T-helper 2 cell treated with Interferon-gamma antibody and Interleukin-4, amounts not matched to agents 100 ng/mL and 5 ng/mL, for 36 hours (primary cell): ENCODE measurements around the gene PKHD1. TPM values are rescaled to one million over a fixed set of nuclear protein-coding genes. Genes with fewer than 3 reads are reported as not detected.

Experiments used
- intact Hi-C: fragments of 100-400 bp; cut with micrococcal nuclease; formaldehyde crosslinking; loops from one replicate; pipeline ENCODE4 v1.15.1; 2023
- total RNA-seq: library from RNA; stranded (reverse); gene quantifications from 2 replicates; pipeline ENCODE4 v1.2.3, GENCODE V29; 2022

Gene PKHD1
- total RNA-seq, 1 donor from 2014 or later: not detected

- intact Hi-C loops: no loop called here
Observed at GRCh38 chr6:51865996-51866395, 221.4 kb downstream of the PKHD1 start.

GRCh38 chr6:51865176-51865575 lies 222.2 kb downstream of the PKHD1 start:
- intact Hi-C loops: no loop called here

GRCh38 chr6:51857134-51857533 lies 230.3 kb downstream of the PKHD1 start:
- intact Hi-C loops: loop anchor here (10.0 kb wide), 2 partner anchors 408 to 1042 kb away; partner anchors contain the start of gene TFAP2B

GRCh38 chr6:51856508-51856907 lies 230.9 kb downstream of the PKHD1 start:
- intact Hi-C loops: loop anchor here (10.0 kb wide), 2 partner anchors 408 to 1042 kb away; partner anchors contain the start of gene TFAP2B

GRCh38 chr6:51855310-51856082 lies 231.9 kb downstream of the PKHD1 start:
- intact Hi-C loops: loop anchor here (10.0 kb wide), 2 partner anchors 409 to 1041 kb away; partner anchors contain the start of gene TFAP2B

- intact Hi-C loops: loop anchor here (10.0 kb wide), 2 partner anchors 410 to 1040 kb away; partner anchors contain the start of gene TFAP2B
Observed at GRCh38 chr6:51854876-51855275, 232.5 kb downstream of the PKHD1 start.

- intact Hi-C loops: loop anchor here (10.0 kb wide), 2 partner anchors 410 to 1040 kb away; partner anchors contain the start of gene TFAP2B
Observed at GRCh38 chr6:51854347-51854746, 233.1 kb downstream of the PKHD1 start.

- intact Hi-C loops: loop anchor here (10.0 kb wide), 2 partner anchors 412 to 1038 kb away; partner anchors contain the start of gene TFAP2B
Observed at GRCh38 chr6:51853109-51853508, 234.3 kb downstream of the PKHD1 start.

GRCh38 chr6:51846531-51846930 lies 240.9 kb downstream of the PKHD1 start:
- intact Hi-C loops: no loop called here

- intact Hi-C loops: no loop called here
Observed at GRCh38 chr6:51844336-51844735, 243.1 kb downstream of the PKHD1 start.

- intact Hi-C loops: no loop called here
Observed at GRCh38 chr6:51843456-51844056, 243.9 kb downstream of the PKHD1 start.

GRCh38 chr6:51842804-51843378 lies 244.5 kb downstream of the PKHD1 start:
- intact Hi-C loops: no loop called here

GRCh38 chr6:51842061-51842803 lies 245.2 kb downstream of the PKHD1 start:
- intact Hi-C loops: no loop called here

- intact Hi-C loops: no loop called here
Observed at GRCh38 chr6:51841626-51842025, 245.8 kb downstream of the PKHD1 start.

GRCh38 chr6:51839726-51840374 lies 247.6 kb downstream of the PKHD1 start:
- intact Hi-C loops: no loop called here

- intact Hi-C loops: no loop called here
Observed at GRCh38 chr6:51830666-51831065, 256.7 kb downstream of the PKHD1 start.

GRCh38 chr6:51827580-51827979 lies 259.8 kb downstream of the PKHD1 start:
- intact Hi-C loops: no loop called here

GRCh38 chr6:51824940-51825339 lies 262.5 kb downstream of the PKHD1 start:
- intact Hi-C loops: no loop called here

- intact Hi-C loops: no loop called here
Observed at GRCh38 chr6:51820555-51820954, 266.9 kb downstream of the PKHD1 start.

- intact Hi-C loops: no loop called here
Observed at GRCh38 chr6:51818520-51819022, 268.8 kb downstream of the PKHD1 start.

GRCh38 chr6:51817832-51818231 lies 269.6 kb downstream of the PKHD1 start:
- intact Hi-C loops: no loop called here
